Fibroblast of lung (primary cell): ENCODE results near the gene HNRNPA3. TPM values are rescaled to one million over a fixed set of nuclear protein-coding genes. Genes with fewer than 3 reads are reported as not detected.
A peak's percentile ranks its signal among the peaks of the same experiment; 100 is the strongest.

Experiments used
- DNase-seq, 2 donors: peaks; one replicate each; pipeline versions ENCODE4 v3.0.0 to v3.0.0-alpha.2; 2010; ENCODE audit warnings: low read depth in 2 of 2
- H2AFZ ChIP-seq: 2 replicates; pipeline ENCODE4 v1.5.1; 2012; ENCODE audit warnings: low read length, control low read depth, inconsistent platforms
- H3K27ac ChIP-seq: 2 replicates; pipeline ENCODE4 v1.5.1; 2011; ENCODE audit warnings: low read length, control low read depth; ENCODE audit not compliant: insufficient read depth
- H3K27me3 ChIP-seq: 2 replicates; pipeline ENCODE4 v1.5.1; 2011; ENCODE audit warnings: mild to moderate bottlenecking, low read length; ENCODE audit not compliant: control insufficient read depth, insufficient read depth
- H3K36me3 ChIP-seq: 2 replicates; pipeline ENCODE4 v1.5.1; 2011; ENCODE audit warnings: low read length; ENCODE audit not compliant: control insufficient read depth, insufficient read depth
- H3K4me1 ChIP-seq: 2 replicates; pipeline ENCODE4 v1.5.1; 2011; ENCODE audit warnings: low read length; ENCODE audit not compliant: control insufficient read depth, insufficient read depth; ENCODE audit errors: extremely low read depth
- H3K4me2 ChIP-seq: 2 replicates; pipeline ENCODE4 v1.5.1; 2011; ENCODE audit warnings: low read length, control low read depth; ENCODE audit not compliant: insufficient read depth; ENCODE audit errors: extremely low read depth
- H3K4me3 ChIP-seq, 4 experiments: fragments of 200-600 bp in 1 of 4; sonication (generic) in 1 of 4; replicated peaks in 1 of 4; 2 replicates each; pipeline ENCODE4 v1.5.1; 2011 to 2016; ENCODE audit warnings: low read length in 4 of 4, low read depth in 3 of 4, mild to moderate bottlenecking in 3 of 4, control low read depth in 2 of 4, inconsistent platforms in 1 of 4, mixed read lengths in 1 of 4; ENCODE audit not compliant: insufficient read depth in 1 of 4; ENCODE audit errors: control extremely low read depth in 1 of 4
- H3K79me2 ChIP-seq: 2 replicates; pipeline ENCODE4 v1.5.1; 2012; ENCODE audit warnings: mild to moderate bottlenecking, low read length, inconsistent platforms; ENCODE audit not compliant: control insufficient read depth, insufficient read depth
- H3K9ac ChIP-seq: 2 replicates; pipeline ENCODE4 v1.5.1; 2011; ENCODE audit warnings: mild to moderate bottlenecking, low read length, control low read depth; ENCODE audit not compliant: insufficient read depth
- H3K9me3 ChIP-seq: 2 replicates; pipeline ENCODE4 v1.5.1; 2012; ENCODE audit warnings: low read depth, low read length; ENCODE audit not compliant: control insufficient read depth, insufficient read depth
- H4K20me1 ChIP-seq: 2 replicates; pipeline ENCODE4 v1.5.1; 2011; ENCODE audit warnings: low read length; ENCODE audit not compliant: control insufficient read depth, insufficient read depth; ENCODE audit errors: extremely low read depth
- EZH2 ChIP-seq: IDR thresholded peaks from 2 replicates; pipeline ENCODE4 v1.5.1; 2012; ENCODE audit warnings: low read length, control low read depth, mild to moderate bottlenecking; ENCODE audit errors: missing control alignments
- polyA minus RNA-seq: library from RNA; depleted of rRNA, polyadenylated mRNA; stranded (reverse); fragments of >200 nt; gene quantifications from 2 replicates; pipeline ENCODE4 v1.2.3, GENCODE V29; 2011; ENCODE audit warnings: low replicate concordance
- polyA plus RNA-seq, 2 donors: library from polyadenylated mRNA; depleted of rRNA in 1 of 2; stranded (reverse) in 1 of 2; unstranded in 1 of 2; fragments of >200 nt; gene quantifications; 2 replicates each; pipeline ENCODE4 v1.2.1, GENCODE V29; 2011 to 2012; ENCODE audit warnings: missing spikeins in 1 of 2
- total RNA-seq: library from RNA; depleted of rRNA; stranded (reverse); fragments of >200 nt; gene quantifications from 2 replicates; pipeline ENCODE4 v1.2.1, GENCODE V29; 2014
- TF ChIP-seq, protein P1 (sequence below), 2 donors: IDR thresholded peaks in 1 of 2; conservative IDR thresholded peaks in 1 of 2; 1 replicate in 1 of 2; 2 replicates in 1 of 2; pipeline ENCODE4 v1.5.1; 2011 to 2012; ENCODE audit warnings: low read length in 2 of 2, control low read depth in 1 of 2, inconsistent platforms in 1 of 2, low read depth in 1 of 2, mild to moderate bottlenecking in 1 of 2

HNRNPA3 gene
- total RNA-seq (33.9 and 34.5 TPM in 2 replicates), polyA plus RNA-seq (81.2 and 106 TPM in 2 replicates), polyA minus RNA-seq (5.8 and 7.3 TPM in 2 replicates)
- 365 and 474 TPM in 2 replicates for polyA plus RNA-seq (2012)

DNA sequence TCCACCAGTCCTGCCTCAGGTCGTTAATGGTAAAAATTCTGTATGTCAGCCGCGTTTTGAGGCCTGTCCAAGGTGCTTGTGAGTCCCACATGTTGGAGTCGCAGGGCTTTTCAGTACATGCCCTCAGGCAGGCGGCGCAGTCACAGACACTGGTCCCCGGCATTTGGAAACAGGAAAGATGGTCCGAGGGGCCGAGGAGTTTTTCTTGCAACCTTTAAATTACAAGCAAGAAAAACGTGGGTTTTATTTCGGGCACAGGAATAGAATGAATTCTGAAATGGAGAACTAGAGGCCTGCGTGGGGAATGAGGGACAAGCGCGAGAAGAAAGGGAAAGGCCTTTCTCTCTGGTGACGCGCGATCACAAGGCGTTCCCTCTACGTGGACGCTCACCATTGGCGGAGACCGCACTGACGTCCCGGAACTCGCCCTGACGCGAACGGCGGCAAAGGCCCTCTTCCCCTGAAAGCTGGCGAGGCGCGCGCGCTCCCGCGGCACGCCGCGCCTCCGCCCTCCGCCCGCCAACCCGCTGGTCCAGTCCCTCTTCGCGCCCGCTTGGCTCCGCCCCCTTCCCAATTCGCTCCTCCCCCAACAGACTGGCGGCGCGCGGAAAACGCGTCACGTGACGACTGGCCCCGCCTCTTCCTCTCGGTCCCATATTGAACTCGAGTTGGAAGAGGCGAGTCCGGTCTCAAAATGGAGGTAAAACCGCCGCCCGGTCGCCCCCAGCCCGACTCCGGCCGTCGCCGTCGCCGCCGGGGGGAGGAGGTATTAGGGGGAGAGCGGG, at the start of gene HNRNPA3:
Gene HNRNPA3, plus strand, starts transcription at position 689 of the 785 bp plus-strand sequence. Its CDS starts 6 bp downstream, at position 695.
- peaks cover 50% of the 10 kb centered on the region for H3K79me2 ChIP-seq
- no peaks in the 10 kb centered on the region for H3K27me3 ChIP-seq
- peak within 1 kb of the TSS; percentile 98 for H3K9ac ChIP-seq
- H3K4me2 ChIP-seq, result peak within 1 kb of the TSS; percentile 97
- peak within 1 kb of the TSS; percentile 98 for H3K27ac ChIP-seq
- peaks cover 2% of the 10 kb centered on the region for H3K4me1 ChIP-seq
- no peak within 1 kb of the TSS for H2AFZ ChIP-seq
- peaks cover 4% of the 10 kb centered on the region for H4K20me1 ChIP-seq
- H3K4me3 ChIP-seq, result peak within 1 kb of the TSS; percentile 81 to 100 (median 90)
- no peaks in the 10 kb centered on the region for H3K9me3 ChIP-seq
- TF ChIP-seq, protein P1, sequence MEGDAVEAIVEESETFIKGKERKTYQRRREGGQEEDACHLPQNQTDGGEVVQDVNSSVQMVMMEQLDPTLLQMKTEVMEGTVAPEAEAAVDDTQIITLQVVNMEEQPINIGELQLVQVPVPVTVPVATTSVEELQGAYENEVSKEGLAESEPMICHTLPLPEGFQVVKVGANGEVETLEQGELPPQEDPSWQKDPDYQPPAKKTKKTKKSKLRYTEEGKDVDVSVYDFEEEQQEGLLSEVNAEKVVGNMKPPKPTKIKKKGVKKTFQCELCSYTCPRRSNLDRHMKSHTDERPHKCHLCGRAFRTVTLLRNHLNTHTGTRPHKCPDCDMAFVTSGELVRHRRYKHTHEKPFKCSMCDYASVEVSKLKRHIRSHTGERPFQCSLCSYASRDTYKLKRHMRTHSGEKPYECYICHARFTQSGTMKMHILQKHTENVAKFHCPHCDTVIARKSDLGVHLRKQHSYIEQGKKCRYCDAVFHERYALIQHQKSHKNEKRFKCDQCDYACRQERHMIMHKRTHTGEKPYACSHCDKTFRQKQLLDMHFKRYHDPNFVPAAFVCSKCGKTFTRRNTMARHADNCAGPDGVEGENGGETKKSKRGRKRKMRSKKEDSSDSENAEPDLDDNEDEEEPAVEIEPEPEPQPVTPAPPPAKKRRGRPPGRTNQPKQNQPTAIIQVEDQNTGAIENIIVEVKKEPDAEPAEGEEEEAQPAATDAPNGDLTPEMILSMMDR (conservative IDR thresholded peaks at IDR 0.05 in 1 of 2, IDR thresholded peaks at IDR 0.05 in 1 of 2; ENCODE audit: low read depth in 1 of 2, low read length in 2 of 2), result peak; percentile 20 to 30
- no peak for TF ChIP-seq EZH2
- peaks cover 4% of the 10 kb centered on the region for H3K36me3 ChIP-seq
- peak; percentile 98 to 99 for DNase-seq

DNA sequence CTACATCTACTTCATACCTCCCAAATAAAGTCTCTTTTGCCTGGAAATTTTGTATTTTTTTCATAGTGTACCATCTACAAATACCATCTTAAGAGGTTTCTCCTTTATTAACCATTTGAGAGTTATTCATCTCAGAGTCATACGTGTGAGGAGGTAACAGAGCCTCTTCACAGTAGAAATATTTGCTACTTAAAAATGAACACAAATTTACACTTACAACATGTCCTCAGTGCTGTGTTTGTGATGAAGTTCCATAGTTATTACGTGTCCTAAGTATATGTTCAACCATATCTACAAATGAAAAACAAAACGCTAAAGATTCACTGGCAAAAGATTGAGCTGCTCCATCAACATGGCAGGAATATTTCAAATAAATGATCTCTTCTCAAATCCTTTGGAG, 48.5 kb upstream of the HNRNPA3 start:
- no peak overlapping the region for H3K9ac ChIP-seq

DNA sequence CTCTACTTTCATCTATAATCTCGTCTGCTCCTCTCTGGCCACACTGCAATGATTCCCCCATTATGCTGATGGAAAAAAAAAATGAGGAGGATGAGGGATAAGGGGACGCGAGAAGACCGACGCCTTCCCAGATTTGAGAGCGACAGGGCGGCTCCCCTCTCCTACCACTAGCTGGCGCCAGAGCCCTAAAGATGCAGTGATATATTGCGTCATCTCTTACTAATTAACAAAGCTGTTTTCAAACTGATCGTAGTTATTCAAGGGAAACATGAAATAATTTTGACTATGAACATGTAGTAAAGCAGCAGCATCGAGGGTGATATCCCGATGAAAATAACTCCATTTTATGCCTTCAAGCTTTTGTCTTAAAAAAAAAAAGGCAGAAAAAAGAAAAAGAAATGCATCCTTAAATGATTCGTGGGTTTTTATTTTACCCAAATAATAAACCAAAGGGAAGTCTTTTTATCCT, 48.0 kb upstream of the HNRNPA3 start:
- TF ChIP-seq, protein P1 (conservative IDR thresholded peaks at IDR 0.05 in 1 of 2, IDR thresholded peaks at IDR 0.05 in 1 of 2; ENCODE audit: low read depth in 1 of 2, low read length in 2 of 2), result peak; percentile 100
- TF ChIP-seq EZH2, result no peak
- Histone ChIP-seq H4K20me1 (no peaks in the 10 kb centered on the region), H3K4me3 (peak overlapping the region; percentile 40 to 61 (median 47)), H3K9me3 (no peaks in the 10 kb centered on the region), H3K27me3 (no peaks in the 10 kb centered on the region), H3K36me3 (no peaks in the 10 kb centered on the region), H3K9ac (peak overlapping the region; percentile 68), H3K27ac (peak overlapping the region; percentile 79), H2AFZ (peak overlapping the region; percentile 40), H3K4me1 (peaks cover 11% of the 10 kb centered on the region), H3K79me2 (no peaks in the 10 kb centered on the region), H3K4me2 (peak overlapping the region; percentile 100)
- peak; percentile 64 to 82 for DNase-seq

More for the DNA sequence above, 48.5 kb upstream of the HNRNPA3 start:
- Histone ChIP-seq H3K79me2 (no peaks in the 10 kb centered on the region), H2AFZ (peak overlapping the region; percentile 40), H3K9me3 (no peaks in the 10 kb centered on the region), H3K27me3 (no peaks in the 10 kb centered on the region), H3K4me1 (peaks cover 11% of the 10 kb centered on the region), H4K20me1 (no peaks in the 10 kb centered on the region), H3K27ac (no peak overlapping the region), H3K36me3 (no peaks in the 10 kb centered on the region), H3K4me2 (peak overlapping the region; percentile 100), H3K4me3 (peak overlapping the region in 3 of 4 experiments; percentile 6 to 52 (median 29))
- TF ChIP-seq, protein P1 (conservative IDR thresholded peaks at IDR 0.05 in 1 of 2, IDR thresholded peaks at IDR 0.05 in 1 of 2; ENCODE audit: low read depth in 1 of 2, low read length in 2 of 2), result no peak
- TF ChIP-seq EZH2, result no peak
- DNase-seq, result no peak
